Measurements from ENCODE around the gene C2orf81.

DNA sequence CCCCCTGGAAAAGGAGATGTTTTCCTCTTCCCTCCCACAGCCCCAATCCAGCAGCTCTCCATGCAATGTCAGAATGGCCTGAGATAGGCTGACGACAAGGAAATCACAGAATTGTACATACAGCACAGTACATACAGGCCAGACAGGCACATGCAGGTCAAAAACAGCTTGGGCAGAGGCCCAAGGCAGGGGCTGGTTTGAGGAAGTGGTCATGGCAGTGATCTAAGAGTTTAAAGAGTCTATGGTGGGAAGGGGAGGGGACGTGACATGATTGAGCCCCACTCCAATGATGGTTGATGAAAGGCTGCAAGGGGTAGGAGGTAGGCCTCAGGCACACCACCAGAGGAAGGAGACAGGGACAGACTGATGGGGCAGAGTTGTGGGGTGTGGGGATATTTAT lies 45.6 kb downstream of the C2orf81 start:
- TF ChIP-seq POLR2AphosphoS5 (IDR thresholded peaks at IDR 0.05; ENCODE audit: low read depth, low read length) (no peak), GATA2 (CRISPR knock-in tag; IDR thresholded peaks at IDR 0.05) (no peak), EZH2phosphoT487 (IDR thresholded peaks at IDR 0.05; ENCODE audit: borderline replicate concordance, low read depth) (no peak), USF2 (IDR thresholded peaks at IDR 0.05; ENCODE audit: borderline replicate concordance, low read depth, low read length) (no peak), SIN3A (IDR thresholded peaks at IDR 0.05; ENCODE audit: borderline replicate concordance, low read depth, low read length) (no peak), GABPA (IDR thresholded peaks at IDR 0.05; ENCODE audit: low read depth) (no peak)
- TF ChIP-seq, protein P1, sequence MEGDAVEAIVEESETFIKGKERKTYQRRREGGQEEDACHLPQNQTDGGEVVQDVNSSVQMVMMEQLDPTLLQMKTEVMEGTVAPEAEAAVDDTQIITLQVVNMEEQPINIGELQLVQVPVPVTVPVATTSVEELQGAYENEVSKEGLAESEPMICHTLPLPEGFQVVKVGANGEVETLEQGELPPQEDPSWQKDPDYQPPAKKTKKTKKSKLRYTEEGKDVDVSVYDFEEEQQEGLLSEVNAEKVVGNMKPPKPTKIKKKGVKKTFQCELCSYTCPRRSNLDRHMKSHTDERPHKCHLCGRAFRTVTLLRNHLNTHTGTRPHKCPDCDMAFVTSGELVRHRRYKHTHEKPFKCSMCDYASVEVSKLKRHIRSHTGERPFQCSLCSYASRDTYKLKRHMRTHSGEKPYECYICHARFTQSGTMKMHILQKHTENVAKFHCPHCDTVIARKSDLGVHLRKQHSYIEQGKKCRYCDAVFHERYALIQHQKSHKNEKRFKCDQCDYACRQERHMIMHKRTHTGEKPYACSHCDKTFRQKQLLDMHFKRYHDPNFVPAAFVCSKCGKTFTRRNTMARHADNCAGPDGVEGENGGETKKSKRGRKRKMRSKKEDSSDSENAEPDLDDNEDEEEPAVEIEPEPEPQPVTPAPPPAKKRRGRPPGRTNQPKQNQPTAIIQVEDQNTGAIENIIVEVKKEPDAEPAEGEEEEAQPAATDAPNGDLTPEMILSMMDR (IDR thresholded peaks at IDR 0.05), result no peak
- TF ChIP-seq, protein P2, sequence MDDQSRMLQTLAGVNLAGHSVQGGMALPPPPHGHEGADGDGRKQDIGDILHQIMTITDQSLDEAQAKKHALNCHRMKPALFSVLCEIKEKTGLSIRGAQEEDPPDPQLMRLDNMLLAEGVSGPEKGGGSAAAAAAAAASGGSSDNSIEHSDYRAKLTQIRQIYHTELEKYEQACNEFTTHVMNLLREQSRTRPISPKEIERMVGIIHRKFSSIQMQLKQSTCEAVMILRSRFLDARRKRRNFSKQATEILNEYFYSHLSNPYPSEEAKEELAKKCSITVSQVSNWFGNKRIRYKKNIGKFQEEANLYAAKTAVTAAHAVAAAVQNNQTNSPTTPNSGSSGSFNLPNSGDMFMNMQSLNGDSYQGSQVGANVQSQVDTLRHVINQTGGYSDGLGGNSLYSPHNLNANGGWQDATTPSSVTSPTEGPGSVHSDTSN (IDR thresholded peaks at IDR 0.05), result no peak
